ENCODE measurements around the gene TIMM17A.
A peak's percentile ranks its signal among the peaks of the same experiment; 100 is the strongest.

The TIMM17A gene

GRCh38 chr1:202002507-202002906, 47.2 kb downstream of the TIMM17A start:
- Histone ChIP-seq H3K27me3 (replicated peaks; ENCODE audit: control insufficient read depth, insufficient read depth, low read length, poor library complexity, severe bottlenecking) (no peaks in the 10 kb centered on the region), H3K4me1 (ENCODE audit: control insufficient read depth, insufficient read depth, low read length, poor library complexity, severe bottlenecking) (no peaks in the 10 kb centered on the region), H3K36me3 (ENCODE audit: control insufficient read depth, insufficient read depth, low read length) (peaks cover 43% of the 10 kb centered on the region), H3K27ac (ENCODE audit: insufficient read depth, low read length, poor library complexity, severe bottlenecking) (no peak overlapping the region), H3K9me3 (ENCODE audit: control insufficient read depth, low read length) (no peaks in the 10 kb centered on the region), H3K4me3 (ENCODE audit: insufficient read depth, low read depth, low read length, poor library complexity, severe bottlenecking) (no peak overlapping the region)
- DNase-seq = no peak

- H3K4me3 ChIP-seq (ENCODE audit: insufficient read depth, low read depth, low read length, poor library complexity, severe bottlenecking) = no peak overlapping the region
- no peaks in the 10 kb centered on the region for H3K9me3 ChIP-seq (ENCODE audit: control insufficient read depth, low read length)
- no peak for DNase-seq
- H3K27ac ChIP-seq (ENCODE audit: insufficient read depth, low read length, poor library complexity, severe bottlenecking) = no peak overlapping the region
- H3K36me3 ChIP-seq (ENCODE audit: control insufficient read depth, insufficient read depth, low read length) = peaks cover 43% of the 10 kb centered on the region
- no peaks in the 10 kb centered on the region for H3K4me1 ChIP-seq (ENCODE audit: control insufficient read depth, insufficient read depth, low read length, poor library complexity, severe bottlenecking)
- H3K27me3 ChIP-seq (replicated peaks; ENCODE audit: control insufficient read depth, insufficient read depth, low read length, poor library complexity, severe bottlenecking) = no peaks in the 10 kb centered on the region
Observed at GRCh38 chr1:202004711-202005110, 49.4 kb downstream of the TIMM17A start.

- Histone ChIP-seq H3K4me1 (ENCODE audit: control insufficient read depth, insufficient read depth, low read length, poor library complexity, severe bottlenecking) (no peaks in the 10 kb centered on the region), H3K9me3 (ENCODE audit: control insufficient read depth, low read length) (no peaks in the 10 kb centered on the region), H3K27me3 (replicated peaks; ENCODE audit: control insufficient read depth, insufficient read depth, low read length, poor library complexity, severe bottlenecking) (no peaks in the 10 kb centered on the region), H3K36me3 (ENCODE audit: control insufficient read depth, insufficient read depth, low read length) (peaks cover 42% of the 10 kb centered on the region), H3K4me3 (ENCODE audit: insufficient read depth, low read depth, low read length, poor library complexity, severe bottlenecking) (no peak overlapping the region), H3K27ac (ENCODE audit: insufficient read depth, low read length, poor library complexity, severe bottlenecking) (no peak overlapping the region)
- no peak for DNase-seq
Observed at GRCh38 chr1:202005958-202006357, 50.7 kb downstream of the TIMM17A start.

- Histone ChIP-seq H3K4me1 (ENCODE audit: control insufficient read depth, insufficient read depth, low read length, poor library complexity, severe bottlenecking) (no peaks in the 10 kb centered on the region), H3K36me3 (ENCODE audit: control insufficient read depth, insufficient read depth, low read length) (peaks cover 32% of the 10 kb centered on the region), H3K4me3 (ENCODE audit: insufficient read depth, low read depth, low read length, poor library complexity, severe bottlenecking) (no peak overlapping the region), H3K9me3 (ENCODE audit: control insufficient read depth, low read length) (no peaks in the 10 kb centered on the region), H3K27me3 (replicated peaks; ENCODE audit: control insufficient read depth, insufficient read depth, low read length, poor library complexity, severe bottlenecking) (no peaks in the 10 kb centered on the region), H3K27ac (ENCODE audit: insufficient read depth, low read length, poor library complexity, severe bottlenecking) (no peak overlapping the region)
- no peak for DNase-seq
Observed at GRCh38 chr1:202007304-202007703, 52.0 kb downstream of the TIMM17A start.

- Histone ChIP-seq H3K9me3 (ENCODE audit: control insufficient read depth, low read length) (no peaks in the 10 kb centered on the region), H3K4me1 (ENCODE audit: control insufficient read depth, insufficient read depth, low read length, poor library complexity, severe bottlenecking) (no peaks in the 10 kb centered on the region), H3K27me3 (replicated peaks; ENCODE audit: control insufficient read depth, insufficient read depth, low read length, poor library complexity, severe bottlenecking) (no peaks in the 10 kb centered on the region), H3K4me3 (ENCODE audit: insufficient read depth, low read depth, low read length, poor library complexity, severe bottlenecking) (no peak overlapping the region), H3K36me3 (ENCODE audit: control insufficient read depth, insufficient read depth, low read length) (peaks cover 27% of the 10 kb centered on the region), H3K27ac (ENCODE audit: insufficient read depth, low read length, poor library complexity, severe bottlenecking) (no peak overlapping the region)
- no peak for DNase-seq
Observed at GRCh38 chr1:202007805-202008489, 52.6 kb downstream of the TIMM17A start.

- H3K9me3 ChIP-seq (ENCODE audit: control insufficient read depth, low read length) = no peaks in the 10 kb centered on the region
- no peak overlapping the region for H3K27ac ChIP-seq (ENCODE audit: insufficient read depth, low read length, poor library complexity, severe bottlenecking)
- H3K4me1 ChIP-seq (ENCODE audit: control insufficient read depth, insufficient read depth, low read length, poor library complexity, severe bottlenecking) = no peaks in the 10 kb centered on the region
- no peaks in the 10 kb centered on the region for H3K27me3 ChIP-seq (replicated peaks; ENCODE audit: control insufficient read depth, insufficient read depth, low read length, poor library complexity, severe bottlenecking)
- DNase-seq = peak in 2 of 3 donors; percentile 11 to 39
- H3K36me3 ChIP-seq (ENCODE audit: control insufficient read depth, insufficient read depth, low read length) = peaks cover 12% of the 10 kb centered on the region
- H3K4me3 ChIP-seq (ENCODE audit: insufficient read depth, low read depth, low read length, poor library complexity, severe bottlenecking) = no peak overlapping the region
Observed at GRCh38 chr1:202009326-202010179, 54.2 kb downstream of the TIMM17A start.

GRCh38 chr1:202010180-202011015, 55.1 kb downstream of the TIMM17A start, which contains the start of gene ELF3:
TSS of gene ELF3 (plus strand) at chr1:202010587. CDS start at chr1:202011137, 550 bp downstream.
- H3K4me3 ChIP-seq (ENCODE audit: insufficient read depth, low read depth, low read length, poor library complexity, severe bottlenecking) = no peak within 1 kb of the TSS
- H3K9me3 ChIP-seq (ENCODE audit: control insufficient read depth, low read length) = no peaks in the 10 kb centered on the region
- DNase-seq = no peak
- peaks cover 4% of the 10 kb centered on the region for H3K36me3 ChIP-seq (ENCODE audit: control insufficient read depth, insufficient read depth, low read length)
- H3K27me3 ChIP-seq (replicated peaks; ENCODE audit: control insufficient read depth, insufficient read depth, low read length, poor library complexity, severe bottlenecking) = no peaks in the 10 kb centered on the region
- H3K27ac ChIP-seq (ENCODE audit: insufficient read depth, low read length, poor library complexity, severe bottlenecking) = no peak within 1 kb of the TSS
- no peaks in the 10 kb centered on the region for H3K4me1 ChIP-seq (ENCODE audit: control insufficient read depth, insufficient read depth, low read length, poor library complexity, severe bottlenecking)

GRCh38 chr1:202011994-202012393, 56.7 kb downstream of the TIMM17A start:
- Histone ChIP-seq H3K27me3 (replicated peaks; ENCODE audit: control insufficient read depth, insufficient read depth, low read length, poor library complexity, severe bottlenecking) (no peaks in the 10 kb centered on the region), H3K4me1 (ENCODE audit: control insufficient read depth, insufficient read depth, low read length, poor library complexity, severe bottlenecking) (no peaks in the 10 kb centered on the region), H3K9me3 (ENCODE audit: control insufficient read depth, low read length) (no peaks in the 10 kb centered on the region), H3K36me3 (ENCODE audit: control insufficient read depth, insufficient read depth, low read length) (no peaks in the 10 kb centered on the region), H3K27ac (ENCODE audit: insufficient read depth, low read length, poor library complexity, severe bottlenecking) (no peak overlapping the region), H3K4me3 (ENCODE audit: insufficient read depth, low read depth, low read length, poor library complexity, severe bottlenecking) (no peak overlapping the region)
- DNase-seq = no peak

GRCh38 chr1:202012544-202013478, 57.5 kb downstream of the TIMM17A start:
- H3K4me1 ChIP-seq (ENCODE audit: control insufficient read depth, insufficient read depth, low read length, poor library complexity, severe bottlenecking) = no peaks in the 10 kb centered on the region
- H3K36me3 ChIP-seq (ENCODE audit: control insufficient read depth, insufficient read depth, low read length) = no peaks in the 10 kb centered on the region
- no peak for DNase-seq
- H3K27me3 ChIP-seq (replicated peaks; ENCODE audit: control insufficient read depth, insufficient read depth, low read length, poor library complexity, severe bottlenecking) = no peaks in the 10 kb centered on the region
- no peak overlapping the region for H3K4me3 ChIP-seq (ENCODE audit: insufficient read depth, low read depth, low read length, poor library complexity, severe bottlenecking)
- H3K27ac ChIP-seq (ENCODE audit: insufficient read depth, low read length, poor library complexity, severe bottlenecking) = no peak overlapping the region
- no peaks in the 10 kb centered on the region for H3K9me3 ChIP-seq (ENCODE audit: control insufficient read depth, low read length)
